Nephron (organoid): ENCODE measurements around the gene MARVELD1.

Experiments
- H3K27ac Mint-ChIP-seq, 3 experiments: 2 replicates each; pipeline ENCODE4 v1.8.0; 2020; ENCODE audit warnings: mixed read lengths in 3 of 3, mild to moderate bottlenecking in 2 of 3, moderate library complexity in 1 of 3
- H3K27me3 Mint-ChIP-seq: 2 replicates; pipeline ENCODE4 v1.8.0; 2021; ENCODE audit warnings: low read depth, mild to moderate bottlenecking, moderate library complexity, mixed read lengths
- H3K36me3 Mint-ChIP-seq: 2 replicates; pipeline ENCODE4 v1.8.0; 2020; ENCODE audit warnings: low read depth, mixed read lengths
- H3K4me1 Mint-ChIP-seq: 2 replicates; pipeline ENCODE4 v1.8.0; 2020; ENCODE audit warnings: mixed read lengths
- H3K4me3 Mint-ChIP-seq, 3 experiments: 2 replicates each; pipeline ENCODE4 v1.8.0; 2020; ENCODE audit warnings: mild to moderate bottlenecking in 3 of 3, mixed read lengths in 3 of 3, moderate library complexity in 2 of 3
- H3K9me3 Mint-ChIP-seq: 2 replicates; pipeline ENCODE4 v1.8.0; 2020; ENCODE audit warnings: mixed read lengths
- CTCF ChIP-seq, 3 experiments: fragments of 200-600 bp; sonication (generic); IDR thresholded peaks; one replicate each; pipeline ENCODE4 v1.5.0; 2021; ENCODE audit warnings: antibody characterized with exemption in 3 of 3; ENCODE audit not compliant: unreplicated experiment in 3 of 3

Gene MARVELD1

DNA sequence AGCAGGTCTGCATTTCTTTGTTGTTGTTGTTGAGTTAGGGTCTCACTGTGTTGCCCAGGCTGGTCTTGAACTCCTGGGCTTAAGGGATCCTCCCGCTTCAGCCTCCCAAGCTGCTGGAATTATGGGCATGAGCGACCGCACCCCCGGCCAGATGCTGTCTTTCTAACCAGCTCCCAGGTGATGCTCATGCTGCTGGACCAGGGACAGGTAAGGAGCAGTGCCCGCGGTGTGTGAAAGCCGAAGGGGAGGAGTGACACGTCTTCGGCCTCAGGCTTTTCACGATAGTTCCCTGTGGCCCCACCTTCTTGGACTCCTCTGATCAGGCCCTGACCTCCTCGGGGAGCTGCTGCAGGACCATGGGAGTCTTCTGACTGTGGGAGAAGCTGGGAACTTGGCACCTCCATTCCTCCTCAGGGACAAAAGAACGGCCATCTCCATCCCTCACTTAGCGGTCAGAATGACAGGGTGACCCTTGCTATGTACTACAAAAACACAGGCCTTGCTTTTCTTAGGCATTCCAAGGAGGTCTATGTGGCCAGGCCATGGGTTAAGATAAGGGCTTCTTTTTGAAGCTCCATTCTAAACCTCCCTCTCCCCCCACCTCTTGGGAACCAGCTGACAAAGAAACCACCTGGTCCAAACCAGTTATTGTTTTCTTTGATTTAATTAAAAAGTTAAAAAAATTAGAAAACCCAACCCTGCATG lies 52.7 kb downstream of the MARVELD1 start:
- Mint-ChIP-seq H3K36me3 (peaks cover 6% of the 10 kb centered on the region), H3K9me3 (no peaks in the 10 kb centered on the region), H3K27me3 (peaks cover 55% of the 10 kb centered on the region), H3K4me1 (peaks cover 15% of the 10 kb centered on the region), H3K27ac (no peak overlapping the region), H3K4me3 (no peak overlapping the region)
- TF ChIP-seq CTCF (IDR thresholded peaks at IDR 0.05; ENCODE audit: unreplicated experiment in 3 of 3) = no peak

DNA sequence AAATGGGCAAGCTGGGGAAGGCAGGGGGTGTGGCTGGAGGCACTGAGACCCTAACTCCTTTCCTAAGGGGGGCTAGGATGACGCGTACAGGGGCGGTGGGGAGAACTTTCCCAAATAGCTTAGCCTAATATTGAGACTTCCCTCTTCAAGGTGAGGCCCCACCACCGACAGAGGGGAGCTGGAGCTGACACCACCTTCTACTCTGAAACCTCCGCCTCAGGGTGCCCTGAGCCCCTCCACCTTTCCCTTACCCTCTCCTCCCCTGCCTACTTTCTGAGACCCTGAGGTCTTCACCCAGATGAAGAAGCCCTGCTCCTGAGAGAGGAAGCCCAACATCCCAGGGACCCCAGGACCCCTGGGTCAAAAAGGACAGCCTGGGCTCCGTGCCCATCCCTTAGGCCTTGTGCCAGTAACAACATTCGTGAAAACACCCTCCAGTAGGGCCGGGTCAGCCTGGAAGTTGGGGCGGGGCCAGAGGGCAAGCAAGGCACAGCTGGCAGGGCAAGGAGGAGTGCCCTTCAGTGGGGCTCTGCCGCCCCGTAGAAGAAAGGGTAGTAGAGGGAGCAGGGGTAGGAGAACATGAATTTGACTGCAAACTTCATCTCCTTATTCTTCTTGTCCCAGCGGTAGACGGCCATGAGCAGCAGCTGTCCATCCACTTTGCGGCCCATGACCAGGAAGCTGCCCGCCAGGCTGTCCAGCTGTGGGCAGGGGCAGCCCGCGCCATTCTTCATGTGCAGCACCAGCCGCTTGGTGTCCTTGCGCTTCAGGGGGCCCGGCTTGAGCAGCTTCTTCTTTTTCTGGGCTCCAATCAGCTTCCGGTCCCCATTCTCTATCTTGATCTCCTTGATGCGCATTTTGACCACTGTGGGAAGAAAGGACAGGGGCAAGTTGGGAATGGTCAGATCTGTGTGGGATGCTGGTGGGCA lies 53.7 kb downstream of the MARVELD1 start:
- peaks cover 63% of the 10 kb centered on the region for H3K27me3 Mint-ChIP-seq
- no peak overlapping the region for H3K4me3 Mint-ChIP-seq
- H3K9me3 Mint-ChIP-seq = no peaks in the 10 kb centered on the region
- TF ChIP-seq CTCF (IDR thresholded peaks at IDR 0.05; ENCODE audit: unreplicated experiment in 3 of 3) = no peak
- H3K27ac Mint-ChIP-seq = no peak overlapping the region
- peaks cover 19% of the 10 kb centered on the region for H3K4me1 Mint-ChIP-seq
- H3K36me3 Mint-ChIP-seq = no peaks in the 10 kb centered on the region
